Right atrium auricular region (tissue), 2 donors: ENCODE measurements around the gene ARX. TPM values are rescaled to one million over a fixed set of nuclear protein-coding genes. Genes with fewer than 3 reads are reported as not detected.

Experiments used
- DNase-seq: peaks from one replicate; pipeline ENCODE4 v3.0.0-alpha.2; 2019; ENCODE audit warnings: low spot score
- H3K27ac ChIP-seq, 2 donors: fragments of 200-600 bp; sonication (generic); 1 replicate in 1 of 2; 2 replicates in 1 of 2; pipeline ENCODE4 v1.5.1; 2016 to 2019
- H3K27me3 ChIP-seq, 2 donors: fragments of 200-600 bp; sonication (generic); one replicate each; pipeline versions ENCODE4 v1.5.1 to v1.6.0; 2017 to 2019
- H3K36me3 ChIP-seq: fragments of 200-600 bp; sonication (generic); one replicate; pipeline ENCODE4 v1.5.1; 2016
- H3K4me1 ChIP-seq, 2 donors: fragments of 200-600 bp; sonication (generic); one replicate each; pipeline versions ENCODE4 v1.5.1 to v1.6.0; 2017 to 2019
- H3K4me3 ChIP-seq, 2 donors: fragments of 200-600 bp; sonication (generic); 1 replicate in 1 of 2; 2 replicates in 1 of 2; pipeline ENCODE4 v1.5.1; 2017 to 2019; ENCODE audit warnings: mild to moderate bottlenecking in 1 of 2, moderate library complexity in 1 of 2
- H3K9me3 ChIP-seq, 2 donors: fragments of 200-600 bp; sonication (generic); one replicate each; pipeline ENCODE4 v1.5.1; 2019
- CTCF ChIP-seq, 2 donors: fragments of 200-600 bp; sonication (generic); IDR thresholded peaks; one replicate each; pipeline ENCODE4 v1.5.1; 2019; ENCODE audit warnings: antibody characterized with exemption in 2 of 2
- total RNA-seq, 2 donors: library from RNA; depleted of rRNA; stranded (reverse); fragments of >200 nt; gene quantifications; one replicate each; pipeline ENCODE4 v1.1.0, GENCODE V29; 2016

Gene ARX
- total RNA-seq, 2 donors from 2014 or later = not detected

GRCh38 chrX:25020391-25020904, 4.7 kb upstream of the ARX start:
- Histone ChIP-seq H3K36me3 (no peaks in the 10 kb centered on the region), H3K27ac (no peak overlapping the region), H3K4me1 (peaks cover 0 to 12% of the 10 kb centered on the region in 2 donors), H3K27me3 (peaks cover 28 to 48% of the 10 kb centered on the region in 2 donors), H3K9me3 (no peaks in the 10 kb centered on the region), H3K4me3 (no peak overlapping the region)
- no peak for DNase-seq
- no peak for TF ChIP-seq CTCF (IDR thresholded peaks at IDR 0.05)

DNA sequence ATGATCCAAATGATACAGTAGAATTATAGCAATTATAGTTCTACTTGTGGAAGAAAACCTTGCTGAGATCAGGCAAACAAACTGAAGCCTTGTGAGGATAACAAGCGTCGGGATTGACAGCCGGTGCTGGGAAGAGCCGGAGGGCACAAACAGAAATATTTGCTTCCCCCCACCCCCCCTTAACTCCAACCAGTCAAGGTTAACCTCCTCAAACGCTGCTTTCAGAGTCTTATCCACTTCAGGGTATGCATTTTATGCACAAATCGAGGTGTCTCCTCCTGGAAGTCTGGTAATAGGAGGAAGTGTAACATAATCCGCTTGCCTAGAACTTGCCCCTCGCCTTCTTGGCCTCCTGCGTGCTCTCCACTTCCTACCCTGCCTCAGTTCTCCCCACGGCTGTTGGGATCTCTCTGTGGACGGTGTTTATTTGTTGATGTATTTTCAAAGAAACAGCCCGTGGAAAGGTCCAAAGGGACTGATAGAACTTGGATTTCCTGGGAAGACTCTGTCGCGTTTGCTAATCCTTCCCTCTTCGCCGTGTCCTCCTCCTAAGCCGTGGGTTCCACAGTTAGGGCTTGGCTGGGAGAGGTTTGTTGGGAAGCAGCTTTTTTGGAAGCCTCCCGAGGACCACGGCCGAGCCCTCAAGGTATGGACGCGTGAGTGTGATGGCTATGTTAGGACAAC, 4.1 kb upstream of the ARX start:
- TF ChIP-seq CTCF (IDR thresholded peaks at IDR 0.05) = no peak
- H3K4me1 ChIP-seq = peaks cover 0 to 15% of the 10 kb centered on the region in 2 donors
- no peaks in the 10 kb centered on the region for H3K36me3 ChIP-seq
- DNase-seq = no peak
- H3K27me3 ChIP-seq = peaks cover 28 to 52% of the 10 kb centered on the region in 2 donors
- no peaks in the 10 kb centered on the region for H3K9me3 ChIP-seq
- H3K27ac ChIP-seq = no peak overlapping the region
- no peak overlapping the region for H3K4me3 ChIP-seq

GRCh38 chrX:25018682-25019081, 2.9 kb upstream of the ARX start:
- H3K4me1 ChIP-seq = peaks cover 0 to 15% of the 10 kb centered on the region in 2 donors
- H3K9me3 ChIP-seq = no peaks in the 10 kb centered on the region
- no peak for DNase-seq
- no peaks in the 10 kb centered on the region for H3K36me3 ChIP-seq
- no peak for TF ChIP-seq CTCF (IDR thresholded peaks at IDR 0.05)
- no peak overlapping the region for H3K4me3 ChIP-seq
- H3K27ac ChIP-seq = no peak overlapping the region
- H3K27me3 ChIP-seq = peaks cover 34 to 64% of the 10 kb centered on the region in 2 donors

- DNase-seq = no peak
- H3K9me3 ChIP-seq = no peaks in the 10 kb centered on the region
- no peaks in the 10 kb centered on the region for H3K36me3 ChIP-seq
- no peak for TF ChIP-seq CTCF (IDR thresholded peaks at IDR 0.05)
- H3K4me1 ChIP-seq = peaks cover 0 to 17% of the 10 kb centered on the region in 2 donors
- H3K27me3 ChIP-seq = peaks cover 29 to 62% of the 10 kb centered on the region in 2 donors
- H3K27ac ChIP-seq = no peak overlapping the region
- no peak overlapping the region for H3K4me3 ChIP-seq
Observed at GRCh38 chrX:25017667-25018247, 2.0 kb upstream of the ARX start.

- Histone ChIP-seq H3K27ac (no peak overlapping the region), H3K4me1 (peaks cover 0 to 24% of the 10 kb centered on the region in 2 donors), H3K4me3 (no peak overlapping the region), H3K36me3 (no peaks in the 10 kb centered on the region), H3K9me3 (no peaks in the 10 kb centered on the region), H3K27me3 (peaks cover 26 to 61% of the 10 kb centered on the region in 2 donors)
- DNase-seq = no peak
- TF ChIP-seq CTCF (IDR thresholded peaks at IDR 0.05) = no peak
Observed at GRCh38 chrX:25016938-25017598, 1.3 kb upstream of the ARX start.
